ENCODE results near the gene SUCLG2.
"Not testable (repeated sequence)": the region's sequence is repeated elsewhere in the genome, so short reads cannot be mapped to it uniquely, and the experiment has no call there.

The SUCLG2 gene

DNA sequence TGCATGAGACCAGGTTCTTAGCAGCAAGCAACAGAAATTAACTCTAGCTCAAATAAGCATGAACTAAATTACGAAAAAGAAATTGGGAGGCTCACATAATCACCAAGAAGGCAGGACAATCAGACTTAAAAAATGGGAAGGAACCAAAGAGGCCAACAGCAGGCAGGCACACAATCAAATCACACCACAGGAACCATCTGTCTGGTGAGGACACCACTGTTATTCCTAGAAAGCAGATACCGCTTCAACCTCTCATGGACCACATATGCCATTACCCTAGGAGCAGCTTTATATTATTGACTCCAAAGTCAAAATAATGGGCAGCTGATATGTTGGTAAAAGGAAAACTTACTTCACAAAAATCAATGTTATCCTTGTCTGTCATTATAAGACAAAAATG lies 51.6 kb downstream of the SUCLG2 start:
- no peak for DNase-seq

DNA sequence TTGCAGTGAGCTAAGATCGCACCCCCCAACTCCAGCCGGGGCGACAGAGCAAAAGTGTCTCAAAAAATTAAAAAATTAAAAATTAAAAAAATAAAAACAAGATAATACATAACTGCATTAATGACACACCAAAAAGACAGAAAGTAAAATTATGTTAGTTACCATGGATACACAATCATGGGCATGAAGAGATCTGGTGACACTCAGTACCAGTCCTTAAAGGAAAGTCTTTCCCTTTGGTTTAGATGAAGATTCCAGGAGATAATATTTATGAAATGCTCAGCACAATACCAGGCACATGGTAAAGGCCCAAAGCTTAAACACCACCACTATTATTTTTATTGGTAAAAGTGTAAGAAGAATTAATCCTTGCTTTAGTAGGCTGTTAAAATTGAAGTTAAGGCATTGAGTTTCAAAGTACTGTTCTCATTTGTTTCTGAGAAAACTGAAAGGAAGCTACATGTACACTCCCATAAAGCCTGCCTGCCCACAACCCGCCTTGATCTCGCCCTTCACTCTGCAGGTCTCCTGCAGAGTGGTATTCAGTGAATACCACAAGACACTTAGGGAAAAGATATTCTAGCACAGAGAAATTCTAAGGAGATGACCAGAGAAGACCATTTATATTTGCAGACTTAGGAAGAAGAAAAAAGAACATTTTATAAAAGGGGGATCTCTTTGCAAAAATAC lies 52.3 kb downstream of the SUCLG2 start:
- DNase-seq: no peak

DNA sequence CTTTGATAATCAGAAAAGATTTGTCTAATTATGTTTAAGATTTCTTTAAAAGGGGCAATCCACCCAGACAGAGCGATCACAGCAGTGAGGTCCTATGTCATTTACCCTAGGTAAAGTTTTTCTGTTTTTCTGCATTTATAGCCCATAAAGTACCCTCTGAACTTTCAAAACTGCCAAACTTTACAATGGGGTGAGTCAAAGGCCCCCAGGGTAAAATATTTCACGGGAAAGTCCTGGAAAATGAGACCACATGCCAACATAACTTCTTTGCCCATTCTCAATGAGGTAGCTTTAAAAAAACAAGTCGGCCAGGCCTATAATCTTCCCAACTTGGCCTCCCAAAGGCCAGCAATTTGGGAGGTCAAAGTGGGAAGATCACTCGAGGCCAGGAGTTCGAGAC lies 53.0 kb downstream of the SUCLG2 start:
- DNase-seq: no peak

DNA sequence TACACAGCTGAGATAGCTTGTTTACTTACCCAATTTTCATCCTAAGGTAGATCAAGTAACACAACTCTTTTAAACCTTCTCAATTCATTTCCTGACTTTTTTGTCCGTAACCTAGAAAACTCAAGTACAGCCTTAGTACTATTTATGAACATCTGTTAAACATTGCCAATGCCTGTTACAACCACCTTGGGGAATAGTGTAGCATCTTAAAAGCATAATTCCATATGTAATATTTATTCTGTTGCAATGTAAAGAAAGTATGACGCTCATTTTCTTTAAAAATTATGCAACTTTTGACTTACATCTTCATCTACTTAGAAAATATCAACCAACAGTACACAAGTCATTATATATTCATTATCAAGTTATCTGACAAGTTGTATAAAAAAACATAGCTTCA lies 54.6 kb downstream of the SUCLG2 start:
- no peak for DNase-seq

DNA sequence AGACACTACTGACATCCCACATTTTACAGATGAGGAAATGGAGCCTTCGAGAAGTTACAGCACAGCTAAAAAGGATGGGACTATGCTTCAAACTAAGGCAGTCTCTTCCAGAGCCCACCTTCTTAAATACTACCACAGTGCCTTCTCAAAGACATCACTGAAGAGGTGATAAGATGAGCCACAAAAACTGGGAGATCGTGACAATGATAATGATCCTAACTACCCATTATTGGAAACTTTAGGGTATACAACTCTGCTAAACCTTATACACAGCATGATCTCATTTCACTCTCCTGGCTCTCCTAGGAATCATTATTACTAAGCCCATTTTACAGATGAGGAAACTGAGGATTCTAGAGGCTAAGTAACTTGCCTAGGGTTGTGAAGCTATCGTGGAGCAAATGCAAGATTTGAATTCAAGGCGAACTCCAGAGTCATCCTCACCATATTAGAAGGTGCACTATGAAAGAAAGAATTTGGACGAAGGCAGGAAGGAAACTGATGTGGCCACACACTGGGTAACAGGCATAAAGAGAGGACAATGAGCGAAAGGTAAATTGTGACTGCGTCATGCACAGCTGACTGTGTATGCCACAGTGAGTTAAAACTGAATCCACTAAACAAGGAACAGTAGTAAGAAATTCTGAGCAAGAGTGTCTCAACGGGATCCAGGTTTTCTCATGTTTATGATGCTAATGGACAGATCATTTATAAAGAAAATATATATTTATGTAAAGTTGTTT lies 55.4 kb downstream of the SUCLG2 start:
- DNase-seq: no peak

DNA sequence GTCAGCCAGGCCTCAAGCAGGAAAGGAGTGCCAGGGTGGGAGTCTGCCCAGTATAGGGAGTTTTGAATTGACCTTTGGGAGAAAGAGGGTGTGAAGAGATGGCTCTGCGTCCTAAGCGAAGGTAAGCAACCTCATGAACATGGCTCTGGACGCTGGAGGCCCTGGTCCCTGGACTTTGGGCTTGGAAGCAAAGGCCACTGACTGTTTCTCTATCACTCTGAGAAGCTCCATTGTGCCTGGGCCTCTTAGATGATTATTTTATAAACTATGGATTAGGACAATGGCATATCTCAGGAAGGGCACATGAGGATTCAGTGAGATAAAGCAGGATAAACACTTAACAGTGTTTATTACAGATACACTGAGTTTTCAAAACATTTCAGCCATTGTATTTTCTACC lies 59.0 kb downstream of the SUCLG2 start:
- no peak for DNase-seq

DNA sequence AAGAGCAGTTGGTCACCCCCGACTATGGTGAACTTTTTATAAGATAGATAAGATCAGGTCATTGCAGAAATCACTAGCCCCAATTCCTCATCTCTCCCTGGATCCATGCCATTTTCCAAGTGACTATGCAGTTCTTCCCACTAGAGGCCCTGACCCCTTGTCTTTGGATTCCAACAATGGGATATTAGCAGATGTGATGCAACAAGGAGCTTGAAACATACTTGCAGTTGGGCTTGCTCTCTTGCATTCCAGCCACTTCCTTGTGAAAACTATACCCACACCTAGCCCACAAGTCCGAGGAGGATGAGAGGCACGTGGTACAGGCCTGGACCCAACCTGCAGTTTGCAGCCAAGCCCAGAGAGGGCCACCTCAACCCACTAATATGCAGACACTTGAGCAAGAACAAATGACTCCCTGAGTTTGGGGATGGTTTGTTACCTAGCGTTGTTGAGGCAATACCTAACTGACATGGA lies 60.6 kb downstream of the SUCLG2 start:
- DNase-seq: no peak

DNA sequence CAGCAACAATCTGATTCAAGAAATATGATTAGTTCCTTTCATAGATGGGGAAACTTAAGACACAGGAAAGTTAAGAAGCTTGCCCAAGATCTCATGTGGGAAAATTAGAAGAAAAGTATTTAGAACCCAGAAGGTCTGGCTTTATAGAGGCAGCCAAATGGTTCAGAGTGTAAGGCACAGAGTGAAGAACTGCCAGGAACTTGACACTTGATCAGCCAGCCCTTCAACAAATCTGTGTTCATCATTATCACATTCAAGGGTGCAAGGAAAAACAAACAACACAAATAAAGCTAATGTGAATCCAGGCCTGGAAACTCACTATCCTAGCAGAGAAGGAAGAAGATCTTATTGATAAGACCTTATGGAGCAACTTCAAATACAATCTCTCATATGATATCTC lies 62.4 kb downstream of the SUCLG2 start:
- DNase-seq: no peak

DNA sequence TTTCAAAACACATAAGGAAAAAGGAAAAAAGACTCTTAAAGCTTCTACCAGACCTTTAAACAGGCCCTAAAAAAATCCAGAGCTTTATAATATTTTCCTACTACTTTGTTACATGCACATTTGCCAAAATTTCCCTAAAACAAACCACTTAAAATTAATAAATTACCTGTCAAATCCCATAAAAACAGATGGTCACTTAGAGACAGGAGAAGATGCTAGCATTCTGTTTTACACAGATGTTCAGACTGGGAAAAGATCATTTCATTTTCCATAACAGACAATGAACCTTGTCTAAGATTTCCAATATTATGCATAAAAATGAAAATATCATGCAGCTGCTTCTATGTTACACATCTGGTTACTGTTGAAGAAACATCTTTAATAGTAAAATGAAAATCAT lies 66.6 kb downstream of the SUCLG2 start:
- DNase-seq: no peak

DNA sequence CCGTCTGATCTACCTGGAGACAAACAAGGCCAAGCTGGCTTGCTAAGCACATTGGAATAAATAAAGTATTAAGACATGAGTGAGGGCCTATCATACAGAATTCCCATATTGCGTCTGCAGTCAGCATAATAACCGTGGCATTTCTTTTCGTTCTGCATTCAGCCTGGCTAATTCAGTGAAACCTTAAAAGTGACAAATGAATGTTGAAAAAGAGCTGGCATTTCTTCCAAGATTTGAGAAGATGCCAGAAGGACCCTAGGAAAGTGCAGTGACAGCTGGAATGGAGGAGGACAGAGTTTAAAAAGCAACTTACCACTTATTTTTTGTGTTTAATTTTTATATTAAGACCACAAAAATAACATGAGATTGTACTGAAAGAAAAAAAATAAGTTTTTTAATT lies 67.1 kb downstream of the SUCLG2 start:
- DNase-seq: no peak

DNA sequence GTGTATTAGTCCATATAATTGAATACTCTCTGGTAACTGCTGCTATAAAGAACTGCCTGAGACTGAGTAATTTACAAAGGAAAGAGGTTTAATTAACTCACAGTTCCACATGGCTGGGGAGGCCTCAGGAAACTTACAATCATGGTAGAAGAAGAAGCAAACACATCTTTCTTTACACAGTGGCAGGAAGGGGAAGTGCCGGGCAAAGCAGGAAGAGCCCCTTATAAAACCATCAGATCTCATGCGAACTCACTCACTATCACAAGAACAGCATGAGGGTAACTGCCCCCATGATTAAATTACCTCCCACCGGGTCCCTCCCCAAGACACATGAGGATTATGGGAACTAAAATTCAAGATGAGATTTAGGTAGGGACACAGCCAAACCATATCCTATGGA lies 69.8 kb downstream of the SUCLG2 start:
- not testable (repeated sequence) for DNase-seq

DNA sequence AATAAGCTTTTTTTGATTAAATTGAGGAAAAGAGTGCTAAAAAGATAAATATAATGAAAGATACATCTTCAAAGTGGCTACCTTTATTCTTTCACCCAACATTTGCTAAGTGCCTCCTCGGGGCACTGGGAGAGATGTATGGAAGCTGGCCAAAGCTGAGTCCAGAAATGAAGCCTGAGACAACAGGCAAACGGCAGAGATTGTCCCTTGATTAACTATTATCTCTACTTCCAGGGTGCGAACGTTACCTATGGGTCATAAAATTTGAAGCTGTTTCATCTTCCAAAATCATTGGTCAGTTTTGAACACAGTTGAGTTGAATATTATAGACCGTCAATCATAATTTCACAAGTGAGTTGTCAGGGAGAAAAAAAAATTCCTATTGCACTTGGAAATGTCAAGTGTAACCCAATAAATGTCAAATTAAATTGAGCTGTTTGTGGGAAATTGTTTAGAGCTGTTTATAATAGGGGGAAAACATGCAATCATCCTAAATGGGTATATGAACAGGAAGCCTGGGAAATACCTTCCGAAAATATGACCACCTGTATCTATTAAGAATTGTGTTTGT lies 73.9 kb downstream of the SUCLG2 start:
- DNase-seq: no peak

DNA sequence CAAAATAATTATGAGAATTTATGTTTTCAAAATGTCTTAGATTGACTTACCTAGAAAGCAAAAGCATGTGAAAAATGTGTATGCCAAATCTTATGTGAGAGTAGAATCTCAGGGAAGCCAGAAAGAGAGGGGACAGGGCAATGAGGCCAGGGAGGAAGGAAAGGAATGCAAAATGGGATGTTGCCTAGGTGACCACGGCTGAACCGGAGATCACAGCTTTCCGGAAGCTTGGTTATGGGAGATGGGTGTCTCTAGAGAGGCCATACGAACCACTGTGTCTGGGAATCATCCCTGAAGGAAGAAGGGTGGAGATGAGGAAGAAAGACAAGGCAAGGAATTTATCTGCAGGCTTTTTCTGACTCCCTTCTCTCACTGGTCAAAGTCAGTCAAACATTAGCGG lies 76.0 kb downstream of the SUCLG2 start:
- DNase-seq: no peak

DNA sequence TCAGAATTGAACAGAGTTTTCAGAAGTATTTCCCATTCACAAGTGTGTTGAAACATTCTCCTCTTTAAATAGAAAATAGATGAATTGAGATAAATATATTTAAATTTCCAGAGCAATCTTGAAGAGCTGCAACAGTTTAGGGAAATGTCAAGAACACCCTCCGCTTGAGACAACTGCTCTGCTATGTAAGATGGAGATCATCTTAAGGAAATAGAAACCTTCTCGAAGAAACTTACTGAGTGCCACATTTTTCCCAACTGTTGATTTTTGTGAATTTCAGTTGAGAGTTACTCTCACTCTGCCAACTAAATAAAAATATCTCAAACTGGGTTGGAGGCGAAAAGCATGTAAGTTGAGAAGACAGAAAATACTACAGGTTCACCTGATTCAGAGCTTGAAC lies 78.0 kb downstream of the SUCLG2 start:
- DNase-seq: no peak

DNA sequence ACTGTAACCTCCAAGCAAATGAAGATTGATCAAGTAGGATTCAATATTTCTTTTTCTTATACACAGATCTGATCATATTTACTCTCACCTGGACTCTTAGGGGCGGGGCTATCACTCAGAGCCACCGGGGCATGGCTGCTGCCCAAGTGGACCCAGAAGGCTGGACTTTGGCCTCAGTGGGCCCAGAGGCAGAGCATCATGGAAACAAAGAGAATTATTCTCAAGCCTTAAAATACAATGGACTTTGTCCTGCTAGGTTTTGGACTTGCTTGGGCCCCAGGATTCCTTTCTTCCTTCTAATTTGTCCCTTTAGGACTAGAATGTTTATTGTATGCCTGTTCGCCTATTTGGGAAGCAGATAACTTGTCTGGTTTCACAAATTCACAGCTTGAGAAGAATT lies 85.1 kb downstream of the SUCLG2 start:
- no peak for DNase-seq

DNA sequence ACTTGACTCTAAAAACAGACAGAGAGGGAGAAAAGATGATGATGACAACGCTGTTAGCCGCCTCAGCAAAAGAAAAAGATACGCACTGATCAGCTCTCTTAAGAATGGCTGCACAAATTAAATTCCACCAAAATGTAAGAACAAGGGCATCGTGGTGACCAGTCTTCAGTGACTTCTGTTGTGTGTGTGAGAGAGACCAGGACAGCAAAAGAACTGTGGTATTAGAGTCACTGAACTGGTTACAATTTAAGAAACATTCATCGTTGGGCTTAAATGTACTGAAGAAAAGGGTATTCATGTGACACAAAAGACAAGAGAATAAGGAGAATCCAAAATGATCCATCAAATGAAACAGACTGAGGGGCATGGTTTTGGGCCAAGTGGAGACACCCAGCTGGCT lies 86.5 kb downstream of the SUCLG2 start:
- DNase-seq: no peak

DNA sequence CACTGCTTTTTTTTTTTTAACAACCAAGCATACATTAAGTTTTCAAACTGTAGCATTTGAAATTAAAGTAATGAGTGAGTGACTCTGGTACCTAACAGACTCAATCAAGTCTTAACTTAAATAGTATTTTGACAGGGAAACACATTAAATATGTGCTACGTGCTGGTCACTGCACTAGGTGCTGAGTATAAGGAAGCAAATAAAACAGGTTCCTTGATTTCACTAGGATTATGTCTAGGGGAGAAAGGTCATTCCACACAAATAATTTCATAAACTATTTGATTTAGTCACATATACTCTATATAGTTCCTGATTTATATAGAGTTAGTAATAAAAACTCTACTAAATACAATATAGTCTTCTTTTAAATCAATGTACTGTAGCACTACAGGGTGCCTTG lies 89.4 kb downstream of the SUCLG2 start:
- no peak for DNase-seq

DNA sequence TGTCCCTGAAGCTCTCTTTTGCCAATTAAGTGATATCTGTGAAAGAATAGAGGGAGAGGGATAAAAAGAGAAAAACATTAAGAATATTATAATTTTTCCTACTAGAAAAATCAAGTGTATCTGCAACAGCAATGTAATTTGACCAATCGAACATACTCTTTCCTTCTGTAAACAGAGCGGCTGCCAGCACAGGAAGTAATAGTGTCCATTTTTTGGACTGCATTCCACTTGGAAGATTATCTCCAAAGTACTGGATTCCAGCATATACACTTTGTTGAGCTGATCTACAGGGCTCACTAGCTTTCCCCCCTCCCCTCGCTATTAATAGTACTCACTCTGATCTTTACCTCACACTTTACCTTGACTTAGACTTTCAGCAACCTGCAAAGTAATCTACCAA lies 90.4 kb downstream of the SUCLG2 start:
- DNase-seq: no peak

DNA sequence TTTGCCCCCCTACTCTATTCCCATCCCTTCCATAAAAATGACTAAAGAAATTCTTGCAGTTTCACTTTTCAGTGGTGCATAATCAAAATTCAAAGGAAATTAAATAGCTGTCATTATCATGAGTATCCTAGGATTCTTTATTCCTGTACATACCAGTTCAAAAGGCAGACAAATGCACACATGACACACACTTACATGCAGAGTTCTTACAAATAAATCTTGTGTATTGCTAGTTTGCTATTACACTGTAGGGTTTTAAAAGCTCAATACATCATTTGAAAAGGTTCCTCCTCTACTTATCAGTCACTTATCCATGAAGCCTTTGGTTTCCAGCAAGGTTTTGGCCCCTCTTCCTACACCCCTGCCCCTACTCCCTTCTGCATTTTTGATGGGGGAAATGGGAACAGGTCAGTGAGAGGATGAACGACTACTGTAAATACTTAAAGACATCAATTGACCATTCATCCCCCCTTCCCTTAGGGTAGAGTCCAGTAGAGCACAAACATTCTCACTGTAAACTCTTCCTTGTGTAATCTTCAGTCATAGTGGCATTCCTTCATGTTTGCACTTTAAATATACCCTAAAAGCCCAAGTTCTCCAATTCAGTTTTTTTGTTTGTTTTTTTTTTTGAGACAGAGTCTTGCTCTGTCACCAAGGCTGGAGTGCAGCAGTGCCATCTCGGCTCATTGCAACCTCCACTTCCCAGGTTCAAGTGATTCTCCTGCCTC lies 92.6 kb downstream of the SUCLG2 start:
- DNase-seq: no peak

DNA sequence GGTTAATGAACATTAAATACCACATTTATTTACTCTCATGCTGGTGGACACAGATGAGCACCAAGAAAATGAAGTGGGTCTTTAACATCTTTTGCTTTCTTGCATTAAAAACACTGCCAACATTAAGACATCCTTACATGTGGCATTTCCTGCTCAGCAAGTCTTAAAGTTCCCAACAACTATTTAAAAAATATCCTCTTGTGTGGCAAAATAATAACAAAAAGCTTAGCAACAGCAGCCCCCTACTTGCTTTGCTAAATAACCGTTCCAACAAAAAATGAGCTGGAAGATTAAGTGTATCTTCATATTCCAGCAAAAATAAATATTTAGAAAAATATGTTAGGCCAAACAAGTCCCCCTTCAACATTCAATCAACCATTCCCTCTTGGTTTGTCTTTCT lies 93.1 kb downstream of the SUCLG2 start:
- no peak for DNase-seq

DNA sequence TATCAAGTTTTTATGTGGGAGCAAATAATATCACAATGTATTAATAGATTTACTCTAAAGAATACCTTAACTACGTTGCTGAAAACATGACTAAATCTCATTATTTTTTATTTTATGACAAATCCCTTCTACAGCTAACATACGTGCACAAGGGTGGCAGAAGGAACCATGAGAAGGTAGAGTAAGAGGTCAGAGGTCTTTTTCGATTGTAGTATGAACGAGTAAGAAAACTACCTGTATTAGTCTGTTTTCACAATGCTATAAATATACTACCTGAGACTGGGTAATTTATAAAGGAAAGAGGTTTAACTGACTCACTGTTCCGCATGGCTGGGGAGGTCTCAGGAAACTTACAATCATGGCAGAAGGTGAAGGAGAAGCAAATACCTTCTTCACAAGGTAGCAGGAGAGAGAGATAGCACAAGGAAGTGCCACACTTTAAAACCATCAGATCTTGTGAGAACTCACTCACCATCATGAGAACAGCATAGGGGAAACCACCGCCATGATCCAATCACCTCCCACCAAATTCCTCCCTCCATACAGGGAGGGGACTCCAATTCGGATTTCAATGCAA lies 95.3 kb downstream of the SUCLG2 start:
- DNase-seq: no peak

DNA sequence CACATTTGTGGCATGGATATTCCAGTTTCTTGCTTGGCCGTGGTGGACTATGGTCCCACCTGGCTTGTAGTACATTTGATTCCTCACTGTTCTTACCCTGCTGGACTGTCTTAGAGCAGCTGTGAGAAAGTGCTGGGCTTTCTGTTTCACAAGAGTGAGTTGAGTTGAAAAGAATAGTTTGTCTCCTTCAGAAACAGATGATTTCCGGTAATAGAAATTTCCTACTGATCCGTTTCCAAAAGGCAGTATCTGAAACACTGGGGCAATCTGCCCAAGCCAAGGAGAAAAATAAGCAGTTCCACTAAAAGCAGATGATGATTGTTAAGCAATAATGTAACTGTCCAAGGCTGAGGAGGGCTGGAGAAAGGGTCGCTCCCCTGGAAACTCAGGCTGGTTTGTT lies 96.0 kb downstream of the SUCLG2 start:
- DNase-seq: no peak

DNA sequence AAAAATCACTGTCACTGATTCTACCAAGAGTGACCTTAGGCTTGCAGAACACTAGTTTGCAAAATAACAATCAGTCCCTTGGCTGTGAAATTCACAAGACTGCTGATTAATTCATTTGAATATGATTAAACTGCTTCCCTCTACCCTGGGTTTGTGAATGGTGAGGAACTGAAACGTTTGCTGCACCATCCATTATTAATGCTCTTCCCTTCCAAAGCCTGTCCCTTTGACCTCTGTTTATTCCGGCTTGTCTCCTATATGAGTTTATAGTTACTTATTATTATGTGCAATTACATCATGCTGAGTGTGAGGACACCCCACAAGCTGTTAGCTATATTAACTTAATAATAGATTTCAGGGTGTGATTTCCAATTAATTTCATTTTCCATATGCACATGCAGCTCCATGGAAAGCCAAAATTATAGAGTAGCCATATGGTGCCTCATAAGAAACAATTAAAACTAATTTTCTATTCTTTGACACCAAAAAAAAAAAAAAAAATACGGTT lies 96.5 kb downstream of the SUCLG2 start:
- no peak for DNase-seq
